GM12892 (cell line): ENCODE measurements around the gene ZNF385A.
"Not testable (repeated sequence)": the region's sequence is repeated elsewhere in the genome, so short reads cannot be mapped to it uniquely, and the experiment has no call there.

Experiments
- DNase-seq: peaks from one replicate; pipeline ENCODE4 v3.0.0; 2011; ENCODE audit not compliant: insufficient read length
- FAIRE-seq: peaks from 2 replicates; lab custom pipeline; 2011; peaks lifted over from hg19 to GRCh38; lab: Jason Lieb, UNC
- POLR2A ChIP-seq: IDR thresholded peaks from 2 replicates; pipeline ENCODE4 v1.6.1; 2011; ENCODE audit warnings: low read depth, low read length, control low read depth
- POLR2AphosphoS5 ChIP-seq: IDR thresholded peaks from 2 replicates; pipeline ENCODE4 v1.6.1; 2011; ENCODE audit warnings: low read depth, low read length, control low read depth
- TAF1 ChIP-seq: IDR thresholded peaks from 2 replicates; pipeline ENCODE4 v1.6.1; 2011; ENCODE audit warnings: low read depth, mild to moderate bottlenecking, control low read depth, low read length, borderline replicate concordance

The ZNF385A gene

DNA sequence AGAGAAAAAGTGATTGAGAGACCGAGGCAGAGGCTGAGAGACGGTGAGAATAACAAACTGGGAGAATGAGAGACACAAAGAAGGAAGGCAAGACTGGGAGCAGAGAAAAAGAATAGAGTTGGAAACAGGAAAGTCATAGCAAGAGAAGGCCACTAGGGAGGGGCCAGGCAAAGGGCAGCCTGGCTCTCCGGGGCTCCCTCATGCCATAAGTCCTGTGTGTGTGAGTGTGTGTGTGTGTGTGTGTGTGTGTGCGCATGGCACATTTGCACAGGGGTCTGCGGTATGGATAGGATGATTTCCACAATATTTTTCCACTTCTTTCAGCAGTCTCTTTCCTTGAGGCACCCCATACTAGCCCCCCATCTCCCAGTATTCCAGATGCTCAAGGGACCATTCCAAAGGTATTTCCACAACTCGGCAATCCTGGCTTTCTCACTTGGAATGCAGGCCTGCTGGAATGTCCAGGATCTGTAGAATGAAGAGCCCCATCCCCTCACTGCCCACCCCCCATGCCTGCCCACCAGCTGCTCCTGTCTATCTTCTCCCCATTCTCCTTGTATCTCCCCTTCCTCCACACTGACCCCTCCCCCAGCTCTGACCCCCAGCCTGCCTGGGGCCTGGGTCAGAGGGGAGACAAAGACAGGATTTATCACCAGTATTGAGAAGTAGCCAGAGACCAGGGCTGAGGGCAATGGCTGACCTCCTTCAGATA, 29.3 kb downstream of the ZNF385A start:
- no peak for FAIRE-seq
- DNase-seq = no peak
- TF ChIP-seq POLR2AphosphoS5 = no peak
- TF ChIP-seq TAF1 = no peak
- no peak for TF ChIP-seq POLR2A

DNA sequence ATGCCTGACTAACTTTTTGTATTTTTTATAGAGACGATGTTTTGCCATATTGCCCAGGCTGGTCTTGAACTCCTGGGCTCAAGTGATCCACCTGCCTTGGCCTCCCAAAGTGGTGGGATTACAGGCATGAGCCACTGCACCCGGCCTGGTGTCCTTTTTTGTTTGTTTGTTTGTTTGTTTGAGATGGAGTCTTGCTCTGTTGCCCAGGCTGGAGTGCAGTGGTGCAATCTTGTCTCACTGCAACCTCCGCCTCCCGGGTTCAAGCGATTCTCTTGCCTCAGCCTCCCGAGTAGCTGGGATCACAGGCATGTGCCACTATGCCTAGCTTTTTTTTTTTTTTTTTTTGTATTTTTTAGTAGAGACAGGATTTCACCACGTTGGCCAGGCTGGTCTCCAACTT, 30.3 kb downstream of the ZNF385A start:
- FAIRE-seq, DNase-seq: not testable (repeated sequence)

DNA sequence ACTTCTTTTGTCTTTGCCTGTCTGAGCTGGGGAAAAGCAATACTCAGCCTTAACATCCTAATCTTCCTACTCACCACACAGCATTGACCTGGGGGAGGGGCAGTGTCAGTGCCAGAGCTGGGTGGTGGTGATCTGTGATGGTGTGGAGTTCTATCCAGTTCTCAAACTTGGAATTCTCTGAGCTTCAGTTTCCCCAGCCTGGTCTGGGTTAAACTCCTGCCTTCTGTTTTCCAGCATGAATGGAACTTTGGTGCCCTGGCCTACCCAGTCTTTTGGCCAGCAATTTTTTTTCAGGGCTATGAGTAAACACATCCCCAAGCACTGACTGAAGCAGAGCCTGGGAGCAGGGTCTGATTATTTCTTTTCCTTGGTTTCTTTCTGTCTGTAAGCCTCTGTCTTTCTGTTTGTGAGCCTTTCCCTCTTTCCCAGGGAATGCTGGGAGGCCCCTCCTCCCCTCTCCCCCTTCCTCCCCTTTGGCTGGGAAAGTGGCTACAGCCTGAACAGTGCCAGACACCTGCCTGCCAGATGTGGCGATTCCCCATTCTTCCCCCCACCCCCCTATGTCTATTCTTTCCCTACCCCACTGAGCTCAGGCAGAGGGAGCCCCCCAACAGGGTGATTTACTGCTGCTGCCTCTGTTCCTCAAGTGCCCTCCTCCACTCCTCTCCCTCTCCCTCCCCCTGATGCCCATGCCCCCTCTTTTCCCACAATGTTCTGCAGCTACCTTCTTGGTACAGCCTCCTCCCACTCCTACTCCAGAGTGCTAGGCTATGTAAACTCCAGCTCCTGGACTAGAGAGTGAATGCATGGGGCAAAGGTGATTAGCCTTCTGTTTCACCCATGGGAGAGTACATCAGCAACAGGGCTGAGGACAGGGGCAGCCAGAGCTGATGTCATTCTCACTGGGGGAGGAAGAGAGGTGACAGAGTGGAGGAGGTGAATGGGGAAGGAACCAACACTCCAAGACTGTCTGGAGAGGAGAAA, 31.4 kb downstream of the ZNF385A start:
- FAIRE-seq (no peak), DNase-seq (no peak)
- no peak for TF ChIP-seq TAF1
- TF ChIP-seq POLR2AphosphoS5 = no peak
- TF ChIP-seq POLR2A = no peak

DNA sequence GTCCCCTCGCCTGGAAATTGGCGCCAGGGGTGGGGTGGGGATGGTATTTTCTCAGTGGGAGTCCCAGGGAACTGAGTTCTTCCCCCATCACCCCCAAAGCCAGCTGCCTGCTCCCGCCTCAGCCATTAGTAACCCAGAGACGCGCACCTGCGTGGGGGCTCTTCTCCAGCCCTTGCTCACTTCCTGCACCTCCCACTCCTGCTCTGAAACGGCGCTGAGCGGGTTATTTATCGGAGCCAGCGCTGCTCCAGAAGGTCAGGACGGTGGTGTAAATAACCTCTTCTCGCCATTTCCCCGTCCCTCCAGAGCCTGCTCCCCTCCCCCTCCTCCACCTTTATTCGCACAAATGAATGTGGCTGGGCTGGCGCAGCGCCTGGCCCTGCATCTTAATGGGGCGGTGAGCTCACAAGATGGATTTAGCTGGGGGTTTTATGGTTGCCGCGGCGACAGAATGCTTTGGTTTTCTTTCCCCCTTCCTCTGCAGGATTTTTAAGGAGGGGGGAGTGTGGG, 32.5 kb downstream of the ZNF385A start:
- no peak for TF ChIP-seq POLR2AphosphoS5
- TF ChIP-seq TAF1 = no peak
- no peak for TF ChIP-seq POLR2A
- FAIRE-seq (no peak), DNase-seq (no peak)

DNA sequence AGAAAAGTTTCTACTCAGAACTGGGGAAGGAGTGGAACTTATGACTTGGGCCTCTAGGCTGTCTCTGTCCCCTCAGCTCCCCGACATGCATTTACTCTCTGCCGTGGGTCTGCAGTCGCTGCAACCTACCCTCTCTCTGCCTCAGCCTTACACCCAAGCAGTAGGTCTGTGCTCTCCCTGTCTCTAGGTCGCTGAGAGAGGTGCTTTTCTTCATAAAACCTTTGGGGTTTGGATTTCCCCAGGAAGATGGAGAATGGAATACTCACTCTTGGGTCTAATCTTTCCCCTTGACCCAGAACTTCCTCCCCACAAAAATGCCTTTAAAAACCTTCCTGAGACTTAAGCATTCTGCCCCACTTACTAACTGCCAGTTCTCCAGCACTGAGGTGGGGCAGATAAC, 33.2 kb downstream of the ZNF385A start:
- TF ChIP-seq POLR2A = no peak
- no peak for TF ChIP-seq POLR2AphosphoS5
- TF ChIP-seq TAF1 = no peak
- FAIRE-seq = no peak

DNA sequence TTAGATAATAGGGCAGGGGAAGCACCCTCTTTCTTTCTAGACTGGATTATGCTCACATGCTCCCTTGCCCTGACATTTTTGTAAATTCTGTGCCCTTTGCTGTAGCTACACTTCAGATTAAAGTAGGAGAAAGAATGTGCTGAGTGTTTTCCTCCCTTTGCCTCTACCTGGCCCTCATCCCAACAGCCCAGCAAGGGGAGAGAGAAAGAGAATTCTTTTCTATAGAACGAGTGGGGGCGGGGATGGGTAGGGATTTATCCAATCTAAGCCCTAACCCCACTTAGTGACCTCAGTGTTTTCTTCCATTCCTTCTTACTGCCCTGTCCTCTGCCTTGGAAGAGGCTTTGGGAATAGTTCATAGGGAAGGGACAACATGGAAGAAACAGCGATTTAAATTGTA, 33.8 kb downstream of the ZNF385A start:
- FAIRE-seq = no peak
- no peak for DNase-seq
- TF ChIP-seq POLR2A = no peak
- no peak for TF ChIP-seq POLR2AphosphoS5
- no peak for TF ChIP-seq TAF1

More for the DNA sequence above, 33.2 kb downstream of the ZNF385A start:
- no peak for DNase-seq

DNA sequence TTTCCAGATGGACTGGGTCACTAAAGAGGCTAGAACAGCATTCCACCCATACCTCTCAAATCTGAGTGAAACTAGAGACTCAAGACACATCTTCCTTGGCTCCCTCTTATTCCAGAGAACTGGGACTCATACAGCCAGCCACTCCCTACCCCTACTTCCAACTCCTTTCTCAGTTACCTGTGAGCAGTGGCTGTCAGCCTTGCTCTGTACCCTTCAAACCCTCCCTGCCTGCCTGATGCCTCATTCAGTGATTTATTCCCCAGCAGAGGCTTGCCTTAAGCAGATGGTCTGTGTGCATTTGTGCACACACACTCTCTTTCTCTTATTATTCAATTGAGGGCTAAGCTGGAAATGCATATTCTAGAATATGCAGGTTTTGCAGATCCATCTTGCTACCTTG, 34.9 kb downstream of the ZNF385A start:
- TF ChIP-seq TAF1 (no peak), POLR2A (no peak), POLR2AphosphoS5 (no peak)
- DNase-seq = no peak
- FAIRE-seq = no peak

DNA sequence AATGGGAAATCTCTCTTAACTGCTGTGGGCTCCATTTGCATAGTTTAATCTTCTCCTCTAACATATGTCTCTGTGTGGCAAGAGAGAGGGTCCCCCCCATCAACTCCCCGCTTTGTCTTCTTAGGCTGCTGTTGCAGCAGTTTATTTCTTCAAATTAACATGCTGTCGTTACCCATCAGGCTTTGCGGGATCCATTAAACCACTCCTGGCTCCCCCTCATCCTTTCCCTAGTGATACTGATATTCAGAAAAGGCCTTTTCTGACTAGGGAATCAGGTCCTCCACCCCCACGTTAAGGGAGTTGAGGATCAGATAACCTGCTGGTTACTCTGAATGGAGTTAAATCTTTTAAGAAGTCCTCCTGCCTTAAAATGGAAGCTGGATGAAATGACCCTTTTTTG, 35.5 kb downstream of the ZNF385A start:
- DNase-seq = no peak
- FAIRE-seq = no peak
- TF ChIP-seq TAF1 (no peak), POLR2A (no peak), POLR2AphosphoS5 (no peak)

DNA sequence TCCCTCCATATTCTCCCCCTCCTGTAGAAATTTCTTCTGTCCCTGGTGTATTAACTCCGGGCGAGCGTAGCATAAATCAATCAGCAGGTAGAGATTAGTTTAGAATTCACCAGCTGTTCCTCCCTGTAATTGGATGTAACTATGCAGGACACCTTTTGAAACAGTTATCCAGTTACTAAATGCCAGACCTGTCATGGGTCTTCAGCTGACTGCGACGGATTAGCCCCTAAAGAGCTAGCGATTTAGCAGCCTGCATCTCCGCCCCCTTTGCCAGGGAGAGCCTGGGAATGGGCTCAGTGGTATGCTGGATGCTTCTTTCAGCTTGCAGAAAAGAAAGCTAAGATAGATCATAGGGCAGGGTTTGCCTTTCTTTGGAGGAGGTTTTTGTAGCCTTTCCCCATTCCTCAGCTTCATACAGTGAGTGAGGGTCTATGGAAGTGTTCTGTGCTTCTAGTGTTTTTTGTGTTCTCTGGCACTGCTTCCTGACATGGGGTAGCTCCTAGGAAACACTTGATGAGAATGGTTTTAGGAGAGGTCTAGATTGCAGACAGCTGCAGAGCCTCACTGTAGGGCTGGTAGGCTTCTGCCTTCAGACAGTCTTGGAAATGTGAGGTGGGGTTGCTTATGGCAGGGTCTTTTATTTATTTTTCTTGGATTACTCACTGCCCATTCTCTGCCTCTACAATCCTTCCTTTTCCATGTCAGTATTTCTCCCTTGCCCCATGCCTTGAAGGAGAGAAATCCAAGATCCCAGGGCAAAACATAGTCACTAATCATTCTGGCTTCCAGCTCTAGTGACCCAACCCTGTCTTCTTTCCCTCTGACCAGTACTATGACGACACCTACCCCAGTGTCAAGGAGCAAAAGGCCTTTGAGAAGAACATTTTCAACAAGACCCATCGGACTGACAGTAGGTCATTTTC, 42.9 kb downstream of the ZNF385A start:
- FAIRE-seq = no peak
- no peak for DNase-seq
- TF ChIP-seq TAF1 = no peak
- TF ChIP-seq POLR2AphosphoS5 = no peak
- no peak for TF ChIP-seq POLR2A

DNA sequence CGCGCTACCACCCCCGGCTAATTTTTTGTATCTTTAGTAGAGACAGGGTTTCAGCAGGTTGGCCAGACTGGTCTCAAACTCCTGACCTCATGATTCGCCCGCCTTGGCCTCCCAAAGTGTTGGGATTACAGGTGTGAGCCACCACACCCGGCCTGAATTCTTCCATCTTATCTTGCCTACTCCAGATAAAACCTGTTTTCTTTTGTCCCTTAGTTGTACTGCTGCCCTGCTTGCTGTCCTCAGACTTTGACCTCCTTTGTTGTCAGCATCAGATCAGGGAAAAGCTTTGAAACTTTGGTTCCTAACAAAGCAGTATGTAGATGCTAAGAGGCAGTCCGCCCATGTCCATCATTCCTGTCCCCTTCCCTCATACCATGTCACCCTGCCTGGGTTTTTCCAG, 43.7 kb downstream of the ZNF385A start:
- TF ChIP-seq POLR2A (no peak), TAF1 (no peak), POLR2AphosphoS5 (no peak)
- FAIRE-seq (no peak), DNase-seq (no peak)

DNA sequence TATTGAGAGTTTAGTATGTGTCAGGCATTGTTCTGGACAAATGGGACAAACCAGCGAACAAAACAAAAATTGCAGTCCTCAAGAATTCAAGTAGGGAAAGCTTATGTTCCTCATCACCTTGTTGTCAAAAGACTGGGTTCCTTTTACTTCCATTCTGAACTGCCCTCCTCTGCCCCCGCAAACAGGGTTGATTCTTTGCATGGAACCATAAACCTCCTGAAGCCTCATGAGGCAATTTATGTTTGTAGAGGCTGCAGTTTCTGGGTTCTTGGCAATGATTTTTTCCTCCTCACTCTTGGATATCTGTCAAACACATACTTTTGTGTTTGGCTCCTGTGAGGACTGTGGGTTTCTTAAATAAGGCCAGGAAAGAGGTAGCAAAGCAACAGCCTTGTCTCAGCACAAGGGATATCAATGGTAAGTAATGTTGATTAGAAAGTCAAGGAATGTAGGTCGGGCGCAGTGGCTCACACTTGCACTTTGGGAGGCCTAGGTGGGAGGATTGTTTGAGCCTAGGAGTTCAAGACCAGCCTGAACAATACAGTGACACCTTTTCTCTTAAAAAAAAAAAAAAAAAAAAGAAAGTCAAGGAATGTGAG, 45.7 kb downstream of the ZNF385A start:
- no peak for DNase-seq
- FAIRE-seq = no peak
- no peak for TF ChIP-seq TAF1
- TF ChIP-seq POLR2A = no peak
- TF ChIP-seq POLR2AphosphoS5 = no peak
